Fibroblast of pulmonary artery (primary cell): ENCODE data around the gene ADGRG4.

Experiments used
- DNase-seq: peaks from one replicate; pipeline ENCODE4 v3.0.0-alpha.2; 2010; ENCODE audit warnings: low read depth
- H3K4me3 ChIP-seq: replicated peaks from 2 replicates; pipeline ENCODE4 v1.5.1; 2011; ENCODE audit warnings: low read depth, mild to moderate bottlenecking, control low read depth, low read length, moderate library complexity
- TF ChIP-seq, protein P1 (sequence below): IDR thresholded peaks from 2 replicates; pipeline ENCODE4 v1.5.1; 2011; ENCODE audit warnings: mild to moderate bottlenecking, control low read depth, low read length, inconsistent platforms; ENCODE audit errors: missing control alignments

ADGRG4 gene

DNA sequence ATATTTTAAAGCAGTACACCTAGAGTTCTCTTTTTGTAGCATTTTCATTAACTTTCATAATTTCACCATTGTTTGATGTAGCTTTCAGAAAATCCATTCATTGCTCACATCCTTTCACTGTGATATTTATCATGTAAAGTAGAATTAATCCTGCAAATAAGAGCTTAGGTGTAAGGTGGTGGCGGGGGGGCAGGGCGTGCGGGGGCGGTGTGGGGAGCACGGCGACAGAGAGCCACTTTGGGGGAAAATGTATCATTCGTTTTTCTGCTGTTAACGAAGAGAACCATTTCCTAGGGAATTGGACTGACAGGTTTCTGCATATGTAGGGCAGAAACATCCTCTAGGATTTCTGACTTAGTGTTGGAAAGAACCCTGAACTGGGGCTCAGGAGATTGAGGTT, 104.4 kb downstream of the ADGRG4 start:
- TF ChIP-seq, protein P1, sequence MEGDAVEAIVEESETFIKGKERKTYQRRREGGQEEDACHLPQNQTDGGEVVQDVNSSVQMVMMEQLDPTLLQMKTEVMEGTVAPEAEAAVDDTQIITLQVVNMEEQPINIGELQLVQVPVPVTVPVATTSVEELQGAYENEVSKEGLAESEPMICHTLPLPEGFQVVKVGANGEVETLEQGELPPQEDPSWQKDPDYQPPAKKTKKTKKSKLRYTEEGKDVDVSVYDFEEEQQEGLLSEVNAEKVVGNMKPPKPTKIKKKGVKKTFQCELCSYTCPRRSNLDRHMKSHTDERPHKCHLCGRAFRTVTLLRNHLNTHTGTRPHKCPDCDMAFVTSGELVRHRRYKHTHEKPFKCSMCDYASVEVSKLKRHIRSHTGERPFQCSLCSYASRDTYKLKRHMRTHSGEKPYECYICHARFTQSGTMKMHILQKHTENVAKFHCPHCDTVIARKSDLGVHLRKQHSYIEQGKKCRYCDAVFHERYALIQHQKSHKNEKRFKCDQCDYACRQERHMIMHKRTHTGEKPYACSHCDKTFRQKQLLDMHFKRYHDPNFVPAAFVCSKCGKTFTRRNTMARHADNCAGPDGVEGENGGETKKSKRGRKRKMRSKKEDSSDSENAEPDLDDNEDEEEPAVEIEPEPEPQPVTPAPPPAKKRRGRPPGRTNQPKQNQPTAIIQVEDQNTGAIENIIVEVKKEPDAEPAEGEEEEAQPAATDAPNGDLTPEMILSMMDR = no peak
- no peak overlapping the region for H3K4me3 ChIP-seq
- no peak for DNase-seq

DNA sequence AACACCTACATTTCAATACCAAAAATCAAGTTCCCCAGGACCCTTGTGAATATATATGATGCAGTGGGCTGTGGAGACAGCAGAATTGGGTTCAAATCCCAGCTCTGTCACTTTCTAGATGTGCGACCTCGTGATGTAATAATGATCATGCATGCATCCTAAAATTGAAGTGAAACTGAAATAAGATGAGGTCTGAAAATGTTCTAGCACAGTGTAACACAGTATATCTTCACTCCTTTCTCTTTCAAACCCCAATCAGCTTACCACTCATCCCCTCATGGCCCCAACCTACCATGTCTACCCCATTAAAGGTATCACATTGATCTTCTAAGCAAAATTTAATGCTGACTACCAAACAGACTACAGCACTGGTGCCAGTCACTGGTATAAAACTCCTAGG, 117.0 kb downstream of the ADGRG4 start:
- no peak for DNase-seq
- H3K4me3 ChIP-seq = no peak overlapping the region
- TF ChIP-seq, protein P1 = no peak

DNA sequence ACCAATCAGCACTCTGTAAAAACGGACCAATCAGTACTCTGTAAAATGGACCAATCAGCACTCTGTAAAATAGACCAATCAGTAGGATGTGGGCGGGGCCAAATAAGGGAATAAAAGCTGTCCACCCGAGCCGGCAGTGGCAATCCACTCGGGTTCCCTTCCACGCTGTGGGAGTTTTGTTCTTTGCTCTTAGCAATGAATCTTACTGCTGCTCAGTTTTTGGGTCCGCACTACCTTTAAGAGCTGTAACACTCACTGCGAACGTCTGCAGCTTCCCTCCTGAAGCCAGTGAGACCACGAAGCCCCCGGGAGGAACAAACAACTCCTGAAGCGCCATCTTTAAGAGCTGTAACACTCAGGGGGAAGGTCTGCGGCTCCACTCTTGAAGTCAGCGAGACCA, 120.6 kb downstream of the ADGRG4 start:
- no peak for DNase-seq
- no peak overlapping the region for H3K4me3 ChIP-seq
- TF ChIP-seq, protein P1 = no peak

DNA sequence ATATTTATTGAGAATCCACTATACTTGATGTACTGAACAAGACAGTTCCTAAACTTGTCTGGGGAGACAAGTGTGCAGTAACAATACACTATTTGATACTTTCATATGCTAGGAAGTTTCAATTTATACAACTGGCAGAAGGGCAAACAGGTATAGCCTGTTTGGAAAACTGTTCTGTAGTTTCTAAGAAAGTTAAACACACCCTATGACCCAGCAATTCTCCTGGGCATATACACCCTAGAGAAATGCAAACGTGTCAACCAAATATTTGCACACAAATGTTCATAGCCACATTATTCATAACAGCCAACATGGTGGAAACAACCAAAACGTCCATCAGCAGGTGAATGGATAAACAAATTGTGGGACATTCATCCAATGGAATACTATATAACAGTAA, 123.0 kb downstream of the ADGRG4 start:
- TF ChIP-seq, protein P1 = no peak
- DNase-seq = no peak
- H3K4me3 ChIP-seq = no peak overlapping the region

DNA sequence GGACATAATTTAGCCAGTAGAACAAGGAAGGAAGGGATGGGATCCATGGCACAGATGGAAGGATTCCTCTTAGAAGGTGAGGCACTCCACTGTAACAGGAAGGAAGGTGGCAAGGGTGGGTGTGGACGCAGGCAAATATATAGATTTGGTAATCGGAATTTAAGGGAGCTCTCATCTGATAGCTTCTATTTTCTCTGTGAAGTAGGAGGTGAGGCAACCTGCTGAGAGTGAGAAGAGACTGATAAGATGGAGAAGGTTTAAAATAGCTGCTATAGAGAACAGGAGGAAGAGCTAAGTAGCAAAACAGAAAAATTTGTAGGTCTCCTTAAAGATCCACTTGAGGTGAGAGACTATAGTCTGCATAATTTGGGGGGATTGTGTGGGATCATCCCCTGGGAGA, 125.2 kb downstream of the ADGRG4 start:
- DNase-seq = no peak
- no peak overlapping the region for H3K4me3 ChIP-seq
- TF ChIP-seq, protein P1 = no peak

DNA sequence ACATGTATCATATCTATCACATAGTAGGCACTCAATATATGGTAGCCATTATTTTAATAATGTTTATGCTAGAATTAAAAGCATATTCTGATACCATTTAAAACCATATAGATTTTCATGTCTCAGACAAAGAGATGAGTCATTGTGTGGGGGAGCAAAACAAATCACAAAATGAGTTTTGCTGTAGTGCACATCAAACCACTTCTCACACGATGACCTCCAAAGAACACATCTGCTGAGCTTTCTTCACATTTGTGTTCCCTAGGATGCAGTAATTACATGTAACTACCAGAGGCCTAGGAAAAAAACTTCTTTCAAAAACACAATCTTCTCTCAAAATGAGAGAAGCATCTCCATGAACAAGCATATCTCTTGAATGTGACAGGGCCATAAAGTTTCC, 130.9 kb downstream of the ADGRG4 start:
- TF ChIP-seq, protein P1 = no peak
- DNase-seq = no peak

DNA sequence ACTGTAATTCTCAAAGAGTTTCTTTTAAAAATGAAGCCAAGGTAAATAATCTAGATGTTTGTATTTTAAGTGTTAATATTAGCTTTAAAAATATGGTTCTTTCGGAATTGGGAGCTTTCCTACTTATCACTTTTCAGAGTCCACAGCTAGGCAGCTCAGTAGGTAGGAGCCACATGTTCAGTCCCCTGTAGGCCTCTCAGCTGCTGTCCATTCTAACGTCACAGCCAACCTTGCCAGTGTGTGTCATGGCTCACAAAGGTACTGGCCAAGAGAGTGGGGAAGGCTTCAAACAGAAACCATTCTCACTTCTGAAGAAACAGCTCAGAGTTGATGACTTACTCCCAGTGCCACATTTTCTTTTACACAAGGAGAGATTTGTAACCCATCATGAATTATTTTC, 137.0 kb downstream of the ADGRG4 start:
- no peak for DNase-seq
- TF ChIP-seq, protein P1 = no peak
- H3K4me3 ChIP-seq = no peak overlapping the region

More for the DNA sequence above, 130.9 kb downstream of the ADGRG4 start:
- H3K4me3 ChIP-seq = no peak overlapping the region
